GM23338 (cell line): ENCODE results near the gene SLC2A1. TPM values are rescaled to one million over a fixed set of nuclear protein-coding genes. Genes with fewer than 3 reads are reported as not detected.

Experiments used
- ATAC-seq: fragments of 200-7000 bp; cut with Tn5 transposase; 3 replicates; pipeline ENCODE4 v1.9.1; 2020
- DNase-seq: peaks from one replicate; pipeline ENCODE4 v3.0.0-alpha.2; 2015; ENCODE audit warnings: low spot score
- H2AFZ ChIP-seq: fragments of 200-600 bp; sonication (generic); 2 replicates; pipeline ENCODE4 v1.8.0; 2016; ENCODE audit warnings: antibody characterized with exemption, mild to moderate bottlenecking, moderate library complexity
- H3F3A ChIP-seq: fragments of 200-600 bp; sonication (generic); replicated peaks from 2 replicates; pipeline ENCODE4 v1.8.0; 2017; ENCODE audit warnings: antibody characterized with exemption, mixed run types, low read depth
- H3K27ac ChIP-seq: fragments of 200-600 bp; sonication (generic); 2 replicates; pipeline ENCODE4 v1.6.1; 2016; ENCODE audit warnings: low read depth
- H3K27me3 ChIP-seq: fragments of 200-600 bp; sonication (generic); 2 replicates; pipeline ENCODE4 v1.8.0; 2016; ENCODE audit warnings: mild to moderate bottlenecking, mixed run types, moderate library complexity; ENCODE audit not compliant: insufficient read depth
- H3K36me3 ChIP-seq: fragments of 200-600 bp; sonication (generic); 2 replicates; pipeline ENCODE4 v1.8.0; 2016; ENCODE audit warnings: mild to moderate bottlenecking; ENCODE audit not compliant: insufficient read depth
- H3K4me1 ChIP-seq: fragments of 200-600 bp; sonication (generic); 2 replicates; pipeline ENCODE4 v1.8.0; 2016; ENCODE audit warnings: mild to moderate bottlenecking, moderate library complexity; ENCODE audit not compliant: insufficient read depth
- H3K4me2 ChIP-seq: fragments of 200-600 bp; sonication (generic); 2 replicates; pipeline ENCODE4 v1.7.1; 2017; ENCODE audit warnings: mixed run types
- H3K4me3 ChIP-seq: fragments of 200-600 bp; sonication (generic); 2 replicates; pipeline ENCODE4 v1.6.1; 2016; ENCODE audit warnings: mixed run types
- H3K79me2 ChIP-seq: fragments of 200-600 bp; sonication (generic); replicated peaks from 2 replicates; pipeline ENCODE4 v1.8.0; 2017; ENCODE audit warnings: mild to moderate bottlenecking; ENCODE audit not compliant: insufficient read depth
- H3K9me2 ChIP-seq: fragments of 200-600 bp; sonication (generic); 2 replicates; pipeline ENCODE4 v1.8.0; 2017; ENCODE audit not compliant: insufficient read depth
- H4K20me1 ChIP-seq: fragments of 200-600 bp; sonication (generic); replicated peaks from 2 replicates; pipeline ENCODE4 v1.8.0; 2017; ENCODE audit warnings: mild to moderate bottlenecking; ENCODE audit not compliant: insufficient read depth
- H3K27ac Mint-ChIP-seq: 2 replicates; pipeline ENCODE4 v1.8.0; 2020; ENCODE audit warnings: inconsistent platforms, mild to moderate bottlenecking, moderate library complexity, mixed read lengths
- H3K27me3 Mint-ChIP-seq: 3 replicates; pipeline ENCODE4 v1.8.0; 2022; ENCODE audit warnings: low read depth, mild to moderate bottlenecking, moderate library complexity, mixed read lengths, inconsistent platforms; ENCODE audit not compliant: insufficient read depth, poor library complexity
- H3K36me3 Mint-ChIP-seq: 3 replicates; pipeline ENCODE4 v1.8.0; 2021; ENCODE audit warnings: low read depth, mild to moderate bottlenecking, inconsistent platforms, moderate library complexity, mixed read lengths
- H3K4me1 Mint-ChIP-seq: 3 replicates; pipeline ENCODE4 v1.8.0; 2020; ENCODE audit warnings: mild to moderate bottlenecking, inconsistent platforms, mixed read lengths
- H3K4me3 Mint-ChIP-seq: 3 replicates; pipeline ENCODE4 v1.8.0; 2021; ENCODE audit warnings: moderate library complexity, mild to moderate bottlenecking, inconsistent platforms, mixed read lengths
- H3K9me3 Mint-ChIP-seq: 3 replicates; pipeline ENCODE4 v1.8.0; 2020; ENCODE audit warnings: moderate library complexity, mild to moderate bottlenecking, inconsistent platforms, mixed read lengths
- EZH2 ChIP-seq: fragments of 200-600 bp; sonication (generic); IDR thresholded peaks from one replicate; pipeline ENCODE4 v1.8.0; 2017; ENCODE audit warnings: antibody characterized with exemption, mild to moderate bottlenecking, low read depth; ENCODE audit not compliant: unreplicated experiment
- EZH2phosphoT487 ChIP-seq: fragments of 200-600 bp; sonication (generic); IDR thresholded peaks from one replicate; pipeline ENCODE4 v1.8.1; 2018; ENCODE audit warnings: antibody characterized with exemption; ENCODE audit not compliant: unreplicated experiment
- JUNB ChIP-seq: IDR thresholded peaks from one replicate; pipeline ENCODE4 v1.6.1; 2016; ENCODE audit warnings: antibody characterized with exemption; ENCODE audit not compliant: unreplicated experiment
- NANOG ChIP-seq: IDR thresholded peaks from 2 replicates; pipeline ENCODE4 v1.6.1; 2016; ENCODE audit warnings: antibody characterized with exemption, borderline replicate concordance
- POLR2AphosphoS5 ChIP-seq: IDR thresholded peaks from 2 replicates; pipeline ENCODE4 v1.6.1; 2016; ENCODE audit warnings: antibody characterized with exemption, low read depth
- ZNF114 ChIP-seq: fragments of 250-450 bp; sonication (Bioruptor Pico); IDR thresholded peaks from 2 replicates; pipeline ENCODE4 v1.5.0; 2020; ENCODE audit warnings: mild to moderate bottlenecking, moderate library complexity
- polyA plus RNA-seq: library from polyadenylated mRNA; unstranded; fragments of >200 nt; fragmentation: Nextera tagmentation; extraction: Ambion mirVana; gene quantifications from 2 replicates; pipeline ENCODE4 v1.2.1, GENCODE V29; 2016
- total RNA-seq: library from RNA; depleted of rRNA; stranded (reverse); fragments of >200 nt; shearing (Covaris generic); gene quantifications from 2 replicates; pipeline ENCODE4 v1.2.3, GENCODE V29; 2014
- TF ChIP-seq, protein P1 (sequence below): fragments of 250-450 bp; sonication (Bioruptor Pico); IDR thresholded peaks from 2 replicates; pipeline ENCODE4 v1.5.0; 2020; ENCODE audit warnings: mild to moderate bottlenecking, moderate library complexity
- TF ChIP-seq, protein P2 (sequence below), 2 experiments: fragments of 200-600 bp in 1 of 2; sonication (generic) in 1 of 2; conservative IDR thresholded peaks; 2 replicates each; pipeline versions ENCODE4 v1.5.1 to v1.6.1; 2016 to 2017; ENCODE audit warnings: antibody characterized with exemption in 2 of 2, low read depth in 2 of 2, mild to moderate bottlenecking in 2 of 2, moderate library complexity in 1 of 2
- TF ChIP-seq, protein P3 (sequence below): IDR thresholded peaks from 2 replicates; pipeline ENCODE4 v1.6.1; 2016; ENCODE audit warnings: antibody characterized with exemption
- TF ChIP-seq, protein P4 (sequence below): IDR thresholded peaks from one replicate; pipeline ENCODE4 v1.6.1; 2018; ENCODE audit warnings: antibody characterized with exemption; ENCODE audit not compliant: unreplicated experiment

The SLC2A1 gene
- total and polyA plus RNA-seq, 2 experiments from 2014 or later, result 66.1 to 305 TPM

DNA sequence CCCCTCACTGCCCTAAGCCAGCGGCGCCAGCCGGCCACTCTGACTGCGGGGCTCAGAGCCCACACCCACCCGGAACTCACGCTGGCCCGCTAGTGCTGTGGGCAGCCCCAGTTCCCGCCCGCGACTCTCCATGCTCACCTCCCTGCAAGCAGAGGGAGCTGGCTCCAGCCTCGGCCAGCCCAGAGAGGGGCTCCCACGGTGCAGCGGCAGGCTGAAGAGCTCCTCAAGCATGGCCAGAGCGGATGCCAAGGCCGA is 41.5 kb downstream of the SLC2A1 start (continued):
- TF ChIP-seq, protein P1, sequence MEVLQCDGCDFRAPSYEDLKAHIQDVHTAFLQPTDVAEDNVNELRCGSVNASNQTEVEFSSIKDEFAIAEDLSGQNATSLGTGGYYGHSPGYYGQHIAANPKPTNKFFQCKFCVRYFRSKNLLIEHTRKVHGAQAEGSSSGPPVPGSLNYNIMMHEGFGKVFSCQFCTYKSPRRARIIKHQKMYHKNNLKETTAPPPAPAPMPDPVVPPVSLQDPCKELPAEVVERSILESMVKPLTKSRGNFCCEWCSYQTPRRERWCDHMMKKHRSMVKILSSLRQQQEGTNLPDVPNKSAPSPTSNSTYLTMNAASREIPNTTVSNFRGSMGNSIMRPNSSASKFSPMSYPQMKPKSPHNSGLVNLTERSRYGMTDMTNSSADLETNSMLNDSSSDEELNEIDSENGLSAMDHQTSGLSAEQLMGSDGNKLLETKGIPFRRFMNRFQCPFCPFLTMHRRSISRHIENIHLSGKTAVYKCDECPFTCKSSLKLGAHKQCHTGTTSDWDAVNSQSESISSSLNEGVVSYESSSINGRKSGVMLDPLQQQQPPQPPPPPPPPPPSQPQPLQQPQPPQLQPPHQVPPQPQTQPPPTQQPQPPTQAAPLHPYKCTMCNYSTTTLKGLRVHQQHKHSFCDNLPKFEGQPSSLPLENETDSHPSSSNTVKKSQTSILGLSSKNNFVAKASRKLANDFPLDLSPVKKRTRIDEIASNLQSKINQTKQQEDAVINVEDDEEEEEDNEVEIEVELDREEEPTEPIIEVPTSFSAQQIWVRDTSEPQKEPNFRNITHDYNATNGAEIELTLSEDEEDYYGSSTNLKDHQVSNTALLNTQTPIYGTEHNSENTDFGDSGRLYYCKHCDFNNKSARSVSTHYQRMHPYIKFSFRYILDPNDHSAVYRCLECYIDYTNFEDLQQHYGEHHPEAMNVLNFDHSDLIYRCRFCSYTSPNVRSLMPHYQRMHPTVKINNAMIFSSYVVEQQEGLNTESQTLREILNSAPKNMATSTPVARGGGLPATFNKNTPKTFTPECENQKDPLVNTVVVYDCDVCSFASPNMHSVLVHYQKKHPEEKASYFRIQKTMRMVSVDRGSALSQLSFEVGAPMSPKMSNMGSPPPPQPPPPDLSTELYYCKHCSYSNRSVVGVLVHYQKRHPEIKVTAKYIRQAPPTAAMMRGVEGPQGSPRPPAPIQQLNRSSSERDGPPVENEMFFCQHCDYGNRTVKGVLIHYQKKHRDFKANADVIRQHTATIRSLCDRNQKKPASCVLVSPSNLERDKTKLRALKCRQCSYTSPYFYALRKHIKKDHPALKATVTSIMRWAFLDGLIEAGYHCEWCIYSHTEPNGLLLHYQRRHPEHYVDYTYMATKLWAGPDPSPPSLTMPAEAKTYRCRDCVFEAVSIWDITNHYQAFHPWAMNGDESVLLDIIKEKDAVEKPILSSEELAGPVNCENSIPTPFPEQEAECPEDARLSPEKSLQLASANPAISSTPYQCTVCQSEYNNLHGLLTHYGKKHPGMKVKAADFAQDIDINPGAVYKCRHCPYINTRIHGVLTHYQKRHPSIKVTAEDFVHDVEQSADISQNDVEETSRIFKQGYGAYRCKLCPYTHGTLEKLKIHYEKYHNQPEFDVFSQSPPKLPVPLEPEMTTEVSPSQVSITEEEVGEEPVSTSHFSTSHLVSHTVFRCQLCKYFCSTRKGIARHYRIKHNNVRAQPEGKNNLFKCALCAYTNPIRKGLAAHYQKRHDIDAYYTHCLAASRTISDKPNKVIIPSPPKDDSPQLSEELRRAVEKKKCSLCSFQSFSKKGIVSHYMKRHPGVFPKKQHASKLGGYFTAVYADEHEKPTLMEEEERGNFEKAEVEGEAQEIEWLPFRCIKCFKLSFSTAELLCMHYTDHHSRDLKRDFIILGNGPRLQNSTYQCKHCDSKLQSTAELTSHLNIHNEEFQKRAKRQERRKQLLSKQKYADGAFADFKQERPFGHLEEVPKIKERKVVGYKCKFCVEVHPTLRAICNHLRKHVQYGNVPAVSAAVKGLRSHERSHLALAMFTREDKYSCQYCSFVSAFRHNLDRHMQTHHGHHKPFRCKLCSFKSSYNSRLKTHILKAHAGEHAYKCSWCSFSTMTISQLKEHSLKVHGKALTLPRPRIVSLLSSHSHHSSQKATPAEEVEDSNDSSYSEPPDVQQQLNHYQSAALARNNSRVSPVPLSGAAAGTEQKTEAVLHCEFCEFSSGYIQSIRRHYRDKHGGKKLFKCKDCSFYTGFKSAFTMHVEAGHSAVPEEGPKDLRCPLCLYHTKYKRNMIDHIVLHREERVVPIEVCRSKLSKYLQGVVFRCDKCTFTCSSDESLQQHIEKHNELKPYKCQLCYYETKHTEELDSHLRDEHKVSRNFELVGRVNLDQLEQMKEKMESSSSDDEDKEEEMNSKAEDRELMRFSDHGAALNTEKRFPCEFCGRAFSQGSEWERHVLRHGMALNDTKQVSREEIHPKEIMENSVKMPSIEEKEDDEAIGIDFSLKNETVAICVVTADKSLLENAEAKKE (CRISPR knock-in tag), result no peak

DNA sequence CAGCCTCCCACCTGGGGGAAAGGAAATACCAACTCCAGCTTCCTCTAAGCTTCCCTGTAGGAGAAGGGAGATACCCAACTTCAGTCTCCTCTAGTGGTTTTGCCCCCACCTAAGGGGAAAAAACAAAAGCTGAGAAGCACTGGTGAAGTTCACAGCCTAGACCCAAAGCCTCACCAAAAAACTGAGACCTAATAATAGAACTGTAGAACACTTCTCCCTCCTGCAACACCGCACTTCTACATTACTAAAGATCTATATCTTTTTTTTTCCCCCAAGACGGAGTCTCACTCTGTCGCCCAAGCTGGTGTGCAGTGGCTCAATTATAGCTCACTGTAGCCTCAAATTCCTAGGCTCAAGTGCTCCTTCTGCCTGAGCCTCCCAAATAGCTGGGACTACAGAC is 43.2 kb downstream of the SLC2A1 start:
- Histone ChIP-seq H3K36me3 (peaks cover 6% of the 10 kb centered on the region; the same call in 1 of the 2 replicates), H3F3A (no peaks in the 10 kb centered on the region), H3K4me1 (no peaks in the 10 kb centered on the region), H3K4me3 (no peak overlapping the region), H3K27me3 (no peaks in the 10 kb centered on the region), H3K9me2 (0 out of 2 replicates have a peak, but pooled peaks cover 1% of the 10 kb centered on the region), H3K79me2 (no peaks in the 10 kb centered on the region), H3K4me2 (no peak overlapping the region), H2AFZ (no peak overlapping the region), H4K20me1 (no peaks in the 10 kb centered on the region), H3K27ac (no peak overlapping the region)
- ATAC-seq (0 out of 3 replicates have a peak, but pooled peaks have one; percentile 27), DNase-seq (no peak)
- peaks cover 19% of the 10 kb centered on the region for H3K36me3 Mint-ChIP-seq
- no peak overlapping the region for H3K27ac Mint-ChIP-seq
- peaks cover 1% of the 10 kb centered on the region for H3K27me3 Mint-ChIP-seq
- H3K4me3 Mint-ChIP-seq, result no peak overlapping the region
- no peaks in the 10 kb centered on the region; the same call in 1 of the 3 replicates for H3K4me1 Mint-ChIP-seq
- H3K9me3 Mint-ChIP-seq, result peaks cover 28% of the 10 kb centered on the region
- TF ChIP-seq ZNF114 (no peak), JUNB (no peak), EZH2 (no peak), NANOG (no peak), EZH2phosphoT487 (no peak), POLR2AphosphoS5 (no peak)
- TF ChIP-seq, protein P2, sequence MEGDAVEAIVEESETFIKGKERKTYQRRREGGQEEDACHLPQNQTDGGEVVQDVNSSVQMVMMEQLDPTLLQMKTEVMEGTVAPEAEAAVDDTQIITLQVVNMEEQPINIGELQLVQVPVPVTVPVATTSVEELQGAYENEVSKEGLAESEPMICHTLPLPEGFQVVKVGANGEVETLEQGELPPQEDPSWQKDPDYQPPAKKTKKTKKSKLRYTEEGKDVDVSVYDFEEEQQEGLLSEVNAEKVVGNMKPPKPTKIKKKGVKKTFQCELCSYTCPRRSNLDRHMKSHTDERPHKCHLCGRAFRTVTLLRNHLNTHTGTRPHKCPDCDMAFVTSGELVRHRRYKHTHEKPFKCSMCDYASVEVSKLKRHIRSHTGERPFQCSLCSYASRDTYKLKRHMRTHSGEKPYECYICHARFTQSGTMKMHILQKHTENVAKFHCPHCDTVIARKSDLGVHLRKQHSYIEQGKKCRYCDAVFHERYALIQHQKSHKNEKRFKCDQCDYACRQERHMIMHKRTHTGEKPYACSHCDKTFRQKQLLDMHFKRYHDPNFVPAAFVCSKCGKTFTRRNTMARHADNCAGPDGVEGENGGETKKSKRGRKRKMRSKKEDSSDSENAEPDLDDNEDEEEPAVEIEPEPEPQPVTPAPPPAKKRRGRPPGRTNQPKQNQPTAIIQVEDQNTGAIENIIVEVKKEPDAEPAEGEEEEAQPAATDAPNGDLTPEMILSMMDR (conservative IDR thresholded peaks at IDR 0.05; ENCODE audit: low read depth in 2 of 2), result no peak
- TF ChIP-seq, protein P3, sequence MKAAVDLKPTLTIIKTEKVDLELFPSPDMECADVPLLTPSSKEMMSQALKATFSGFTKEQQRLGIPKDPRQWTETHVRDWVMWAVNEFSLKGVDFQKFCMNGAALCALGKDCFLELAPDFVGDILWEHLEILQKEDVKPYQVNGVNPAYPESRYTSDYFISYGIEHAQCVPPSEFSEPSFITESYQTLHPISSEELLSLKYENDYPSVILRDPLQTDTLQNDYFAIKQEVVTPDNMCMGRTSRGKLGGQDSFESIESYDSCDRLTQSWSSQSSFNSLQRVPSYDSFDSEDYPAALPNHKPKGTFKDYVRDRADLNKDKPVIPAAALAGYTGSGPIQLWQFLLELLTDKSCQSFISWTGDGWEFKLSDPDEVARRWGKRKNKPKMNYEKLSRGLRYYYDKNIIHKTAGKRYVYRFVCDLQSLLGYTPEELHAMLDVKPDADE, result no peak
- TF ChIP-seq, protein P4, sequence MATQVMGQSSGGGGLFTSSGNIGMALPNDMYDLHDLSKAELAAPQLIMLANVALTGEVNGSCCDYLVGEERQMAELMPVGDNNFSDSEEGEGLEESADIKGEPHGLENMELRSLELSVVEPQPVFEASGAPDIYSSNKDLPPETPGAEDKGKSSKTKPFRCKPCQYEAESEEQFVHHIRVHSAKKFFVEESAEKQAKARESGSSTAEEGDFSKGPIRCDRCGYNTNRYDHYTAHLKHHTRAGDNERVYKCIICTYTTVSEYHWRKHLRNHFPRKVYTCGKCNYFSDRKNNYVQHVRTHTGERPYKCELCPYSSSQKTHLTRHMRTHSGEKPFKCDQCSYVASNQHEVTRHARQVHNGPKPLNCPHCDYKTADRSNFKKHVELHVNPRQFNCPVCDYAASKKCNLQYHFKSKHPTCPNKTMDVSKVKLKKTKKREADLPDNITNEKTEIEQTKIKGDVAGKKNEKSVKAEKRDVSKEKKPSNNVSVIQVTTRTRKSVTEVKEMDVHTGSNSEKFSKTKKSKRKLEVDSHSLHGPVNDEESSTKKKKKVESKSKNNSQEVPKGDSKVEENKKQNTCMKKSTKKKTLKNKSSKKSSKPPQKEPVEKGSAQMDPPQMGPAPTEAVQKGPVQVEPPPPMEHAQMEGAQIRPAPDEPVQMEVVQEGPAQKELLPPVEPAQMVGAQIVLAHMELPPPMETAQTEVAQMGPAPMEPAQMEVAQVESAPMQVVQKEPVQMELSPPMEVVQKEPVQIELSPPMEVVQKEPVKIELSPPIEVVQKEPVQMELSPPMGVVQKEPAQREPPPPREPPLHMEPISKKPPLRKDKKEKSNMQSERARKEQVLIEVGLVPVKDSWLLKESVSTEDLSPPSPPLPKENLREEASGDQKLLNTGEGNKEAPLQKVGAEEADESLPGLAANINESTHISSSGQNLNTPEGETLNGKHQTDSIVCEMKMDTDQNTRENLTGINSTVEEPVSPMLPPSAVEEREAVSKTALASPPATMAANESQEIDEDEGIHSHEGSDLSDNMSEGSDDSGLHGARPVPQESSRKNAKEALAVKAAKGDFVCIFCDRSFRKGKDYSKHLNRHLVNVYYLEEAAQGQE, result no peak
